Tibial nerve (tissue), 4 donors: ENCODE data around the gene ZCCHC14.

ENCODE experiments used
- CTCF ChIP-seq, 5 experiments: fragments of 200-600 bp in 3 of 5; fragments of 450-650 bp in 2 of 5; sonication (generic) in 3 of 5; IDR thresholded peaks; one replicate each; pipeline ENCODE4 v1.5.1; 2016 to 2019; ENCODE audit warnings: antibody characterized with exemption in 5 of 5, mild to moderate bottlenecking in 3 of 5, moderate library complexity in 2 of 5
- EP300 ChIP-seq, 2 donors: sonication (generic); formaldehyde crosslinking; IDR thresholded peaks; one replicate each; pipeline ENCODE4 v1.6.1; 2017; ENCODE audit warnings: antibody characterized with exemption in 2 of 2, mild to moderate bottlenecking in 1 of 2
- POLR2A ChIP-seq, 2 donors: fragments of 450-650 bp; IDR thresholded peaks; one replicate each; pipeline ENCODE4 v1.6.1; 2017; ENCODE audit warnings: antibody characterized with exemption in 2 of 2, mild to moderate bottlenecking in 2 of 2, moderate library complexity in 2 of 2

- TF ChIP-seq CTCF (IDR thresholded peaks at IDR 0.05) (no peak), EP300 (IDR thresholded peaks at IDR 0.05) (no peak), POLR2A (IDR thresholded peaks at IDR 0.05) (no peak)
Observed at GRCh38 chr16:87358696-87359095, 134.1 kb downstream of the ZCCHC14 start.
